GM23248 (cell line): ENCODE results near the gene P2RX7. TPM values are rescaled to one million over a fixed set of nuclear protein-coding genes. Genes with fewer than 3 reads are reported as not detected.

ENCODE experiments used
- DNase-seq: peaks from one replicate; pipeline ENCODE4 v3.0.0-alpha.2; 2015
- H2AFZ ChIP-seq: fragments of 200-600 bp; sonication (generic); 2 replicates; pipeline ENCODE4 v1.6.1; 2016; ENCODE audit warnings: antibody characterized with exemption
- H3F3A ChIP-seq: fragments of 200-600 bp; sonication (generic); 2 replicates; pipeline ENCODE4 v1.6.1; 2016; ENCODE audit warnings: mild to moderate bottlenecking, antibody characterized with exemption, mixed run types; ENCODE audit not compliant: insufficient read depth
- H3K27ac ChIP-seq: fragments of 200-600 bp; sonication (generic); 2 replicates; pipeline ENCODE4 v1.5.1; 2016; ENCODE audit warnings: mild to moderate bottlenecking
- H3K27me3 ChIP-seq: fragments of 200-600 bp; sonication (generic); replicated peaks from 2 replicates; pipeline ENCODE4 v1.6.1; 2016; ENCODE audit warnings: mild to moderate bottlenecking; ENCODE audit not compliant: insufficient read depth
- H3K36me3 ChIP-seq: fragments of 200-600 bp; sonication (generic); 2 replicates; pipeline ENCODE4 v1.6.1; 2016; ENCODE audit warnings: low read depth, mild to moderate bottlenecking
- H3K4me1 ChIP-seq: fragments of 200-600 bp; sonication (generic); 2 replicates; pipeline ENCODE4 v1.6.1; 2016; ENCODE audit warnings: mild to moderate bottlenecking; ENCODE audit not compliant: insufficient read depth
- H3K4me2 ChIP-seq: fragments of 200-600 bp; sonication (generic); one replicate; pipeline ENCODE4 v1.6.1; 2016; ENCODE audit warnings: mild to moderate bottlenecking; ENCODE audit not compliant: unreplicated experiment
- H3K4me3 ChIP-seq: fragments of 200-600 bp; sonication (generic); 2 replicates; pipeline ENCODE4 v1.5.1; 2016; ENCODE audit warnings: mild to moderate bottlenecking
- H3K79me2 ChIP-seq: fragments of 200-600 bp; sonication (generic); 2 replicates; pipeline ENCODE4 v1.6.1; 2016; ENCODE audit warnings: mild to moderate bottlenecking; ENCODE audit not compliant: insufficient read depth
- H3K9ac ChIP-seq: fragments of 200-600 bp; sonication (generic); 2 replicates; pipeline ENCODE4 v1.6.1; 2016; ENCODE audit warnings: mild to moderate bottlenecking
- H3K9me2 ChIP-seq: fragments of 200-600 bp; sonication (generic); 2 replicates; pipeline ENCODE4 v1.6.1; 2016; ENCODE audit warnings: mixed run types, mild to moderate bottlenecking, moderate library complexity; ENCODE audit not compliant: insufficient read depth
- H3K9me3 ChIP-seq: fragments of 200-600 bp; sonication (generic); one replicate; pipeline ENCODE4 v1.6.1; 2017; ENCODE audit warnings: low read depth
- H4K20me1 ChIP-seq: fragments of 200-600 bp; sonication (generic); 2 replicates; pipeline ENCODE4 v1.6.0; 2016; ENCODE audit not compliant: insufficient read depth
- EZH2 ChIP-seq: fragments of 200-600 bp; sonication (generic); IDR thresholded peaks from 2 replicates; pipeline ENCODE4 v1.6.1; 2018; ENCODE audit warnings: antibody characterized with exemption, mild to moderate bottlenecking; ENCODE audit not compliant: insufficient read depth, poor library complexity, severe bottlenecking
- EZH2phosphoT487 ChIP-seq: fragments of 200-600 bp; sonication (generic); IDR thresholded peaks from 2 replicates; pipeline ENCODE4 v1.6.1; 2018; ENCODE audit warnings: antibody characterized with exemption, moderate library complexity, mild to moderate bottlenecking, low read depth; ENCODE audit not compliant: insufficient read depth
- WGBS, 2 experiments: methylation state at CpG; one replicate each; pipeline ENCODE4 v1.1.6; 2015 to 2017; ENCODE audit warnings: low lambda C conversion rate in 2 of 2, low coverage in 1 of 2; ENCODE audit errors: missing lambda C conversion rate in 2 of 2; 5-methylcytosine and 5-hydroxymethylcytosine counted together
- in situ Hi-C: fragments of 300-500 bp; cut with MboI; formaldehyde crosslinking; loops from 2 replicates; pipeline ENCODE4 v1.15.0; 2020
- polyA plus RNA-seq: library from polyadenylated mRNA; unstranded; fragments of >200 nt; fragmentation: Nextera tagmentation; extraction: Ambion mirVana; gene quantifications from 2 replicates; pipeline ENCODE4 v1.2.1, GENCODE V29; 2016
- total RNA-seq: library from RNA; depleted of rRNA; stranded (reverse); fragments of >200 nt; shearing (Covaris generic); gene quantifications from 2 replicates; pipeline ENCODE4 v1.2.3, GENCODE V29; 2014

The P2RX7 gene
- total and polyA plus RNA-seq, 2 experiments from 2014 or later, result 0.53 to 0.54 TPM

DNA sequence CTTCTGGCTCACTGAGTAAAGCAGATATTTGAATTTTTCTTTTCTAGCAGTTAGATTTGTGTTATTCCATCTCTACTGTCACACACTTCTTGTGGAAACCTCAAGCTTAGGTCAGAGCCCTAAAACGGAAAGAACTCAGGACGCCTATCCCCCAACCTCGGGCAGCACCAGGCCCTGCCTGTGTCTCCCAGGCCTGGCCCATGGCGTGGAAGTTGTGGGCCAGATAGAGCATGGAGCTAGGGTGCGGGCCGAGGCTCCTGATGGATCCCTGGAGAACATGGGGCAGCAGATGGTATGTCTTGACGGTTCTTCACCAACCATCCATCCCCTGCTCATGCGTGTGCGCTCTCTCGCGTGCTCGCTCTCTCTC lies 97.8 kb downstream of the P2RX7 start:
- Histone ChIP-seq H3K4me2 (no peak overlapping the region), H4K20me1 (no peaks in the 10 kb centered on the region), H3K36me3 (no peaks in the 10 kb centered on the region), H3K4me3 (no peak overlapping the region), H3K9me3 (no peaks in the 10 kb centered on the region), H3K9ac (no peak overlapping the region), H3K27ac (no peak overlapping the region), H3K27me3 (no peaks in the 10 kb centered on the region), H3F3A (no peaks in the 10 kb centered on the region), H3K9me2 (no peaks in the 10 kb centered on the region), H3K79me2 (no peaks in the 10 kb centered on the region), H3K4me1 (no peaks in the 10 kb centered on the region), H2AFZ (no peak overlapping the region)
- in situ Hi-C loops, result no loop called here
- DNase-seq, result no peak
- 91 to 93% methylated on average over 12 of the region's 12 CpGs for WGBS, 2 experiments
- no peak for TF ChIP-seq EZH2
- TF ChIP-seq EZH2phosphoT487, result no peak

DNA sequence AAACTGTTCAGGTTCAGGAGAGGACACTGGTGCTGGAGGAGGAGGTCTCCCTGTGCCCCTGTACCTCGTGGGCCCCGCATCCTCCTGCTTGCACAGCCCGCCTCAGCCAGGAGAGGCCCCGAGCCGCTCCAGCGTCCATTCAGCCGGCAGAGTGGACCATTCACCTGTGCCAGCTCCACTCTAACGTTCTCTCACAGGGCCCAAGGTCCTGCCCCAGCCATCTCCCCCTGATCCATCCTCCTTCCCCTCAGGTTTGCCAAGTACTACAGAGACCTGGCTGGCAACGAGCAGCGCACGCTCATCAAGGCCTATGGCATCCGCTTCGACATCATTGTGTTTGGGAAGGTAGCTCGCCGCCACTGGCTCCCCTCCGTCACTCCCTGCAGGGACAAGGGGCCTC lies 99.5 kb downstream of the P2RX7 start:
- 78% methylated on average over 16 of the region's 16 CpGs for WGBS, 2 experiments
- H4K20me1 ChIP-seq, result no peaks in the 10 kb centered on the region
- DNase-seq, result no peak
- no peaks in the 10 kb centered on the region for H3K27me3 ChIP-seq
- H2AFZ ChIP-seq, result no peak overlapping the region
- H3K36me3 ChIP-seq, result no peaks in the 10 kb centered on the region
- no peaks in the 10 kb centered on the region for H3K4me1 ChIP-seq
- H3F3A ChIP-seq, result no peaks in the 10 kb centered on the region
- H3K9me3 ChIP-seq, result no peaks in the 10 kb centered on the region
- in situ Hi-C loops, result no loop called here
- no peak overlapping the region for H3K9ac ChIP-seq
- TF ChIP-seq EZH2 (no peak), EZH2phosphoT487 (no peak)
- no peak overlapping the region for H3K4me2 ChIP-seq
- no peak overlapping the region for H3K4me3 ChIP-seq
- H3K27ac ChIP-seq, result no peak overlapping the region
- no peaks in the 10 kb centered on the region for H3K79me2 ChIP-seq
- no peaks in the 10 kb centered on the region for H3K9me2 ChIP-seq

DNA sequence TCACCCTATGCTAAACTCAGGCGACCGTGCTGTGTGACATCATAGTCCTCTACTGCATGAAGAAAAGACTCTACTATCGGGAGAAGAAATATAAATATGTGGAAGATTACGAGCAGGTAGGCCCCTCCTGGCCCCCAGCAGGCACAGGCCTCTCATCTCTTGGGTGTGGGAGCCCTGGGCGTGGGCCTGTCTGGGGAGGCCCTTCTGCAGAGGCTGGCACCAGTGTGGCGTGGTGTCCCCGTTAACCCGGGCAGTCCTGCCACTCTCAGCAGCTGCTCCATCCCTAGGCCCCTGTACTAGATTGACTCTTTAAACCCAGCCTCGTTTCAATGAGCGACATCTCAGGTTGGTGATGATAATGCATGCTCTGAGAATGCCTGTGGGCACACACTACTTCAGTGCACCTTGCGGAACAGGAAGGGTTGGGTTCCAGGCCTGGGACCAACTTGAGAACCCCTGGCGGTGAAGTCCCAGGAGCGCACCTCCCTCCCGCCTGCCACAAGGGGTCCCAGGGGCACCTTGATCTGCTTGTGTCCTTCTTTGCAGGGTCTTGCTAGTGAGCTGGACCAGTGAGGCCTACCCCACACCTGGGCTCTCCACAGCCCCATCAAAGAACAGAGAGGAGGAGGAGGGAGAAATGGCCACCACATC lies 100.4 kb downstream of the P2RX7 start:
- Histone ChIP-seq H3K4me2 (no peak overlapping the region), H3K9me2 (no peaks in the 10 kb centered on the region), H3K27me3 (no peaks in the 10 kb centered on the region), H3K27ac (no peak overlapping the region), H3K36me3 (no peaks in the 10 kb centered on the region), H3K4me1 (no peaks in the 10 kb centered on the region), H3F3A (no peaks in the 10 kb centered on the region), H3K9ac (no peak overlapping the region), H2AFZ (no peak overlapping the region), H4K20me1 (no peaks in the 10 kb centered on the region), H3K4me3 (no peak overlapping the region), H3K79me2 (no peaks in the 10 kb centered on the region), H3K9me3 (no peaks in the 10 kb centered on the region)
- in situ Hi-C loops, result no loop called here
- TF ChIP-seq EZH2phosphoT487 (no peak), EZH2 (no peak)
- no peak for DNase-seq
- WGBS, 2 experiments, result 85 to 89% methylated on average over 14 of the region's 14 CpGs

DNA sequence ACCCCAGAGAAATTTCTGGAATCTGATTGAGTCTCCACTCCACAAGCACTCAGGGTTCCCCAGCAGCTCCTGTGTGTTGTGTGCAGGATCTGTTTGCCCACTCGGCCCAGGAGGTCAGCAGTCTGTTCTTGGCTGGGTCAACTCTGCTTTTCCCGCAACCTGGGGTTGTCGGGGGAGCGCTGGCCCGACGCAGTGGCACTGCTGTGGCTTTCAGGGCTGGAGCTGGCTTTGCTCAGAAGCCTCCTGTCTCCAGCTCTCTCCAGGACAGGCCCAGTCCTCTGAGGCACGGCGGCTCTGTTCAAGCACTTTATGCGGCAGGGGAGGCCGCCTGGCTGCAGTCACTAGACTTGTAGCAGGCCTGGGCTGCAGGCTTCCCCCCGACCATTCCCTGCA lies 100.9 kb downstream of the P2RX7 start:
- TF ChIP-seq EZH2phosphoT487, result no peak
- TF ChIP-seq EZH2, result no peak
- in situ Hi-C loops, result no loop called here
- Histone ChIP-seq H3K27me3 (no peaks in the 10 kb centered on the region), H3K9me2 (no peaks in the 10 kb centered on the region), H3K9ac (no peak overlapping the region), H4K20me1 (no peaks in the 10 kb centered on the region), H3K27ac (no peak overlapping the region), H3K36me3 (no peaks in the 10 kb centered on the region; the same call in 1 of the 2 replicates), H3K4me1 (no peaks in the 10 kb centered on the region), H3F3A (no peaks in the 10 kb centered on the region), H3K9me3 (no peaks in the 10 kb centered on the region), H3K4me3 (no peak overlapping the region), H2AFZ (no peak overlapping the region), H3K79me2 (no peaks in the 10 kb centered on the region), H3K4me2 (no peak overlapping the region)
- 75 to 77% methylated on average over 11 of the region's 11 CpGs for WGBS, 2 experiments
- no peak for DNase-seq
